HCT116 (cell line): Measurements from ENCODE around the gene CCDC87. TPM values are rescaled to one million over a fixed set of nuclear protein-coding genes. Genes with fewer than 3 reads are reported as not detected.

Experiments
- ATAC-seq: fragments of 200-7000 bp; cut with Tn5 transposase; 2 replicates; pipeline ENCODE4 v1.9.1; 2020; ENCODE audit warnings: mild to moderate bottlenecking, moderate library complexity
- BruUV-seq: library from RNA; stranded (reverse); fragments of 400-500 nt; replicated peaks from 2 replicates; lab custom pipeline; 2021; lab: Mats Ljungman, UMichigan
- CTCF ChIA-PET: fragments of 300-600 bp; sonication (Branson Sonifier 250); formaldehyde crosslinking; loops from one replicate; lab custom pipeline; 2021; ENCODE audit warnings: antibody characterized with exemption; lab: Charles Lee
- POLR2A ChIA-PET: fragments of 300-600, 350-600 bp; sonication (Branson Sonifier 250); formaldehyde crosslinking; loops from one replicate; lab custom pipeline; 2021; ENCODE audit warnings: antibody characterized with exemption; lab: Charles Lee
- RAD21 ChIA-PET, 2 experiments: fragments of 300-600 bp; sonication (Branson Sonifier 250); formaldehyde crosslinking; loops; one replicate each; lab custom pipeline; 2023; ENCODE audit warnings: low total read pairs in 2 of 2; ENCODE audit not compliant: uncharacterized antibody in 2 of 2, unreplicated experiment in 2 of 2, low non-redundant PET in 1 of 2; lab: Charles Lee
- DNase-seq: peaks from one replicate; pipeline ENCODE4 v3.0.0-alpha.2; 2010; ENCODE audit warnings: low read depth, low spot score
- H2AFZ ChIP-seq: fragments of 200-600 bp; shearing (Covaris generic), sonication (generic); 2 replicates; pipeline ENCODE4 v1.6.1; 2017; ENCODE audit warnings: low read depth, mixed run types, mixed read lengths, antibody characterized with exemption, low read length; ENCODE audit not compliant: poor library complexity, severe bottlenecking
- H3K27ac ChIP-seq: 2 replicates; pipeline ENCODE4 v1.5.1; 2012; ENCODE audit warnings: low read depth, low read length
- H3K27me3 ChIP-seq: fragments of 200-600 bp; sonication (generic); 2 replicates; pipeline ENCODE4 v1.6.1; 2016; ENCODE audit warnings: mixed run types, low read length, mixed read lengths; ENCODE audit not compliant: insufficient read depth
- H3K36me3 ChIP-seq, 2 experiments: fragments of 200-500 bp in 1 of 2; fragments of 200-600 bp in 1 of 2; sonication (Bioruptor generic) in 1 of 2; sonication (generic) in 1 of 2; 2 replicates each; pipeline versions ENCODE4 v1.5.1 to v1.6.1; 2014 to 2016; ENCODE audit warnings: low read length in 2 of 2, inconsistent platforms in 1 of 2, mixed read lengths in 1 of 2, mixed run types in 1 of 2; ENCODE audit not compliant: insufficient read depth in 2 of 2, control insufficient read depth in 1 of 2
- H3K4me1 ChIP-seq, 2 experiments: fragments of 200-600 bp in 1 of 2; sonication (generic) in 1 of 2; 2 replicates each; pipeline versions ENCODE4 v1.5.1 to v1.6.1; 2012 to 2017; ENCODE audit warnings: low read length in 2 of 2, inconsistent platforms in 1 of 2, mild to moderate bottlenecking in 1 of 2, mixed read lengths in 1 of 2, mixed run types in 1 of 2, moderate library complexity in 1 of 2; ENCODE audit not compliant: insufficient read depth in 2 of 2, control insufficient read depth in 1 of 2
- H3K4me2 ChIP-seq: fragments of 200-600 bp; sonication (generic); 2 replicates; pipeline ENCODE4 v1.6.1; 2017; ENCODE audit warnings: mixed run types, low read length, mixed read lengths
- H3K4me3 ChIP-seq, 2 experiments: fragments of 200-600 bp in 1 of 2; sonication (generic) in 1 of 2; replicated peaks in 1 of 2; 2 replicates each; pipeline ENCODE4 v1.5.1; 2011 to 2016; ENCODE audit warnings: low read length in 2 of 2, control low read depth in 1 of 2, low read depth in 1 of 2, mild to moderate bottlenecking in 1 of 2, mixed read lengths in 1 of 2, mixed run types in 1 of 2
- H3K79me2 ChIP-seq: fragments of 200-600 bp; sonication (generic); 2 replicates; pipeline ENCODE4 v1.6.1; 2017; ENCODE audit warnings: mild to moderate bottlenecking, mixed run types, low read length, moderate library complexity, mixed read lengths; ENCODE audit not compliant: insufficient read depth
- H3K9ac ChIP-seq: fragments of 200-600 bp; sonication (generic); 2 replicates; pipeline ENCODE4 v1.6.1; 2016; ENCODE audit warnings: low read length, mixed read lengths
- H3K9me2 ChIP-seq: fragments of 200-600 bp; sonication (generic), shearing (Covaris generic); 2 replicates; pipeline ENCODE4 v1.6.1; 2017; ENCODE audit warnings: mixed run types, mild to moderate bottlenecking, moderate library complexity; ENCODE audit not compliant: insufficient read depth
- H3K9me3 ChIP-seq, 2 experiments: fragments of 200-500 bp in 1 of 2; fragments of 200-600 bp in 1 of 2; sonication (Bioruptor generic) in 1 of 2; sonication (generic) in 1 of 2; 2 replicates each; pipeline ENCODE4 v1.6.1; 2014 to 2017; ENCODE audit warnings: low read length in 2 of 2, mixed read lengths in 2 of 2, inconsistent platforms in 1 of 2, low read depth in 1 of 2, mild to moderate bottlenecking in 1 of 2, mixed run types in 1 of 2, moderate library complexity in 1 of 2; ENCODE audit not compliant: control insufficient read depth in 1 of 2, insufficient read depth in 1 of 2
- H4K20me1 ChIP-seq: fragments of 200-600 bp; sonication (generic), shearing (Covaris generic); 2 replicates; pipeline ENCODE4 v1.6.1; 2017; ENCODE audit warnings: mixed run types, mild to moderate bottlenecking, moderate library complexity; ENCODE audit not compliant: insufficient read depth
- CBX3 ChIP-seq: IDR thresholded peaks from 2 replicates; pipeline ENCODE4 v1.6.1; 2012; ENCODE audit warnings: low read depth
- EGR1 ChIP-seq: IDR thresholded peaks from 2 replicates; pipeline ENCODE4 v1.6.1; 2012; ENCODE audit warnings: low read depth
- ELF1 ChIP-seq: IDR thresholded peaks from 2 replicates; pipeline ENCODE4 v1.6.1; 2012; ENCODE audit warnings: low read depth, borderline replicate concordance
- EZH2 ChIP-seq: fragments of 200-600 bp; sonication (generic); IDR thresholded peaks from 2 replicates; pipeline ENCODE4 v1.6.1; 2017; ENCODE audit warnings: antibody characterized with exemption, mixed run types
- EZH2phosphoT487 ChIP-seq: fragments of 200-600 bp; IDR thresholded peaks from 2 replicates; pipeline ENCODE4 v1.6.1; 2018; ENCODE audit warnings: antibody characterized with exemption, borderline replicate concordance
- JUND ChIP-seq: IDR thresholded peaks from 2 replicates; pipeline ENCODE4 v1.6.1; 2012
- POLR2A ChIP-seq: IDR thresholded peaks from 2 replicates; pipeline ENCODE4 v1.7.0; 2011; ENCODE audit warnings: borderline replicate concordance; ENCODE audit not compliant: insufficient read depth, insufficient read length; ENCODE audit errors: extremely low read depth
- POLR2AphosphoS5 ChIP-seq: IDR thresholded peaks from 2 replicates; pipeline ENCODE4 v1.6.1; 2011; ENCODE audit warnings: mild to moderate bottlenecking, low read depth, low read length, moderate library complexity
- RAD21 ChIP-seq: IDR thresholded peaks from 2 replicates; pipeline ENCODE4 v1.6.1; 2012; ENCODE audit warnings: low read depth, mild to moderate bottlenecking
- SIN3A ChIP-seq: IDR thresholded peaks from 2 replicates; pipeline ENCODE4 v1.6.1; 2012; ENCODE audit warnings: low read depth
- SP1 ChIP-seq: IDR thresholded peaks from 2 replicates; pipeline ENCODE4 v1.6.1; 2012; ENCODE audit warnings: low read depth
- TCF7L2 ChIP-seq: IDR thresholded peaks from 2 replicates; pipeline ENCODE4 v1.7.0; 2011; ENCODE audit warnings: borderline replicate concordance, inconsistent platforms; ENCODE audit not compliant: insufficient read depth, insufficient read length; ENCODE audit errors: extremely low read depth
- YY1 ChIP-seq: IDR thresholded peaks from 2 replicates; pipeline ENCODE4 v1.6.1; 2011; ENCODE audit warnings: low read length, low read depth, moderate library complexity, mild to moderate bottlenecking; ENCODE audit not compliant: insufficient replicate concordance; ENCODE audit errors: extremely low read depth
- ZFX ChIP-seq: fragments of 450-650 bp; IDR thresholded peaks from 2 replicates; pipeline ENCODE4 v1.6.1; 2017
- intact Hi-C: fragments of 100-400 bp; cut with micrococcal nuclease; formaldehyde crosslinking; loops from 2 replicates; pipeline ENCODE4 v1.10.0; 2022
- total RNA-seq: library from RNA; stranded (reverse); gene quantifications from one replicate; pipeline ENCODE4 v1.2.1, GENCODE V29; 2021; ENCODE audit not compliant: unreplicated experiment
- TF ChIP-seq, protein P1 (sequence below): IDR thresholded peaks from 2 replicates; pipeline ENCODE4 v1.6.1; 2012
- TF ChIP-seq, protein P2 (sequence below): IDR thresholded peaks from 2 replicates; pipeline ENCODE4 v1.6.1; 2012
- TF ChIP-seq, protein P3 (sequence below): IDR thresholded peaks from 2 replicates; pipeline ENCODE4 v1.6.1; 2012; ENCODE audit warnings: low read depth
- TF ChIP-seq, protein P4 (sequence below): IDR thresholded peaks from 2 replicates; pipeline ENCODE4 v1.6.1; 2011; ENCODE audit warnings: mild to moderate bottlenecking, low read length, moderate library complexity; ENCODE audit not compliant: insufficient replicate concordance; ENCODE audit errors: extremely low read depth
- TF ChIP-seq, protein P5 (sequence below), 3 experiments: fragments of 200-600 bp in 1 of 3; sonication (generic) in 1 of 3; IDR thresholded peaks in 2 of 3; conservative IDR thresholded peaks in 1 of 3; 2 replicates each; pipeline ENCODE4 v1.5.1; 2012 to 2017; ENCODE audit warnings: low read depth in 2 of 3, low read length in 2 of 3, antibody characterized with exemption in 1 of 3, borderline replicate concordance in 1 of 3, control low read depth in 1 of 3, mild to moderate bottlenecking in 1 of 3, mixed read lengths in 1 of 3, mixed run types in 1 of 3, moderate library complexity in 1 of 3; ENCODE audit not compliant: insufficient read depth in 1 of 3

Gene CCDC87
- total RNA-seq, 1 experiment from 2014 or later, result 0.39 TPM

DNA sequence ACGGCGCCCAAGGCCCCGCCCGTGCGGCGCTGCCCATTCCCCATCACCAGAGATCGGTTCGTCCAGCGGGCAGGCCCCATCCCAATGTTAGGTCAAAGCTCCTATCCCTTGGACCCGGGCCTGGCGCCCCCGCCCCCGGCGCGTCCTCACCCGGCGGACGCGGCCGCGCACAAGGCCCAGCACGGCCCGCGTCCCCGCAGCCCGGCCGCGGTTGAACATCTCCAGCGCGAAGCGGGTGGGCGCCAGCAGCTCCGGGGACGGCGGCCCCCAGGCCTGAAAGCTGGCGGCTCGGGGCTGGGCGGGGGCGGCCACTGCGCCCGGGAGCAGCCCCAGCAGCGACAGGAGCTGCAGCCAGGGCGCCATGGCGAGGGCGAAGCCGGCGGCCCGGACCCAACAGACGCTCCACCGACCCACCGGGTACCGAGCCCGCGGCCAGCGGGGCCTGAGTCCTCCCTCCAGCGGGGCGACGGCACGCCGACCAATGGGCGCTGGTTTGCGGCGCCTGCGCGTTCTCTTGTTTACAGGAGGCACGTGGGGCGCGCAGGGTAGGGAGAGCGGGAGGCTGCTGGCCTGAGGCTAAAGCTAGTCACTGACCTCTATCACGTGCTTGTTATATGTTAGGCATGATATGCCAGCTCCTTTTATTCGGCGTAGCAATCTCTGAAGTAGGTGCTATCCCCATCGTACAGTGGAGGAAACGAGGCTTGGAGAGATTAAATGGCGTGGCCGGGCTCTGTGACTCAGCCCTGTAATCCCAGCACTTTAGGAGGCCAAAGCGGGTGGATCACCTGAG lies 24.5 kb downstream of the CCDC87 start, which contains the start of gene CTSF:
Gene CTSF, minus strand, starts transcription at position 483 of the 793 bp plus-strand sequence. Its CDS starts 120 bp downstream, at position 363.
- Histone ChIP-seq H3K4me2 (no peak within 1 kb of the TSS), H3K9ac (no peak within 1 kb of the TSS), H3K36me3 (no peaks in the 10 kb centered on the region), H3K79me2 (no peaks in the 10 kb centered on the region), H2AFZ (no peak within 1 kb of the TSS), H3K4me1 (no peaks in the 10 kb centered on the region), H4K20me1 (no peaks in the 10 kb centered on the region), H3K27ac (no peak within 1 kb of the TSS), H3K9me3 (no peaks in the 10 kb centered on the region), H3K27me3 (peaks cover 3% of the 10 kb centered on the region; the same call in 1 of the 2 replicates), H3K4me3 (no peak within 1 kb of the TSS), H3K9me2 (no peaks in the 10 kb centered on the region)
- no TSS peak for BruUV-seq
- no peak for DNase-seq
- intact Hi-C loops, result no loop called here
- POLR2A ChIA-PET, result no interaction called here
- TF ChIP-seq JUND (no peak), POLR2AphosphoS5 (no peak), RAD21 (no peak), ZFX (no peak), CBX3 (no peak), ELF1 (no peak), POLR2A (no peak), SP1 (no peak), EGR1 (no peak), EZH2 (no peak), SIN3A (no peak), EZH2phosphoT487 (no peak), YY1 (no peak), TCF7L2 (no peak)
- TF ChIP-seq, protein P1, sequence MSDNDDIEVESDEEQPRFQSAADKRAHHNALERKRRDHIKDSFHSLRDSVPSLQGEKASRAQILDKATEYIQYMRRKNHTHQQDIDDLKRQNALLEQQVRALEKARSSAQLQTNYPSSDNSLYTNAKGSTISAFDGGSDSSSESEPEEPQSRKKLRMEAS, result no peak
- TF ChIP-seq, protein P2, sequence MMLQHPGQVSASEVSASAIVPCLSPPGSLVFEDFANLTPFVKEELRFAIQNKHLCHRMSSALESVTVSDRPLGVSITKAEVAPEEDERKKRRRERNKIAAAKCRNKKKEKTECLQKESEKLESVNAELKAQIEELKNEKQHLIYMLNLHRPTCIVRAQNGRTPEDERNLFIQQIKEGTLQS, result no peak
- TF ChIP-seq, protein P3, sequence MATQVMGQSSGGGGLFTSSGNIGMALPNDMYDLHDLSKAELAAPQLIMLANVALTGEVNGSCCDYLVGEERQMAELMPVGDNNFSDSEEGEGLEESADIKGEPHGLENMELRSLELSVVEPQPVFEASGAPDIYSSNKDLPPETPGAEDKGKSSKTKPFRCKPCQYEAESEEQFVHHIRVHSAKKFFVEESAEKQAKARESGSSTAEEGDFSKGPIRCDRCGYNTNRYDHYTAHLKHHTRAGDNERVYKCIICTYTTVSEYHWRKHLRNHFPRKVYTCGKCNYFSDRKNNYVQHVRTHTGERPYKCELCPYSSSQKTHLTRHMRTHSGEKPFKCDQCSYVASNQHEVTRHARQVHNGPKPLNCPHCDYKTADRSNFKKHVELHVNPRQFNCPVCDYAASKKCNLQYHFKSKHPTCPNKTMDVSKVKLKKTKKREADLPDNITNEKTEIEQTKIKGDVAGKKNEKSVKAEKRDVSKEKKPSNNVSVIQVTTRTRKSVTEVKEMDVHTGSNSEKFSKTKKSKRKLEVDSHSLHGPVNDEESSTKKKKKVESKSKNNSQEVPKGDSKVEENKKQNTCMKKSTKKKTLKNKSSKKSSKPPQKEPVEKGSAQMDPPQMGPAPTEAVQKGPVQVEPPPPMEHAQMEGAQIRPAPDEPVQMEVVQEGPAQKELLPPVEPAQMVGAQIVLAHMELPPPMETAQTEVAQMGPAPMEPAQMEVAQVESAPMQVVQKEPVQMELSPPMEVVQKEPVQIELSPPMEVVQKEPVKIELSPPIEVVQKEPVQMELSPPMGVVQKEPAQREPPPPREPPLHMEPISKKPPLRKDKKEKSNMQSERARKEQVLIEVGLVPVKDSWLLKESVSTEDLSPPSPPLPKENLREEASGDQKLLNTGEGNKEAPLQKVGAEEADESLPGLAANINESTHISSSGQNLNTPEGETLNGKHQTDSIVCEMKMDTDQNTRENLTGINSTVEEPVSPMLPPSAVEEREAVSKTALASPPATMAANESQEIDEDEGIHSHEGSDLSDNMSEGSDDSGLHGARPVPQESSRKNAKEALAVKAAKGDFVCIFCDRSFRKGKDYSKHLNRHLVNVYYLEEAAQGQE, result no peak
- TF ChIP-seq, protein P4, sequence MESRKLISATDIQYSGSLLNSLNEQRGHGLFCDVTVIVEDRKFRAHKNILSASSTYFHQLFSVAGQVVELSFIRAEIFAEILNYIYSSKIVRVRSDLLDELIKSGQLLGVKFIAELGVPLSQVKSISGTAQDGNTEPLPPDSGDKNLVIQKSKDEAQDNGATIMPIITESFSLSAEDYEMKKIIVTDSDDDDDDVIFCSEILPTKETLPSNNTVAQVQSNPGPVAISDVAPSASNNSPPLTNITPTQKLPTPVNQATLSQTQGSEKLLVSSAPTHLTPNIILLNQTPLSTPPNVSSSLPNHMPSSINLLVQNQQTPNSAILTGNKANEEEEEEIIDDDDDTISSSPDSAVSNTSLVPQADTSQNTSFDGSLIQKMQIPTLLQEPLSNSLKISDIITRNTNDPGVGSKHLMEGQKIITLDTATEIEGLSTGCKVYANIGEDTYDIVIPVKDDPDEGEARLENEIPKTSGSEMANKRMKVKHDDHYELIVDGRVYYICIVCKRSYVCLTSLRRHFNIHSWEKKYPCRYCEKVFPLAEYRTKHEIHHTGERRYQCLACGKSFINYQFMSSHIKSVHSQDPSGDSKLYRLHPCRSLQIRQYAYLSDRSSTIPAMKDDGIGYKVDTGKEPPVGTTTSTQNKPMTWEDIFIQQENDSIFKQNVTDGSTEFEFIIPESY, result no peak
- TF ChIP-seq, protein P5, sequence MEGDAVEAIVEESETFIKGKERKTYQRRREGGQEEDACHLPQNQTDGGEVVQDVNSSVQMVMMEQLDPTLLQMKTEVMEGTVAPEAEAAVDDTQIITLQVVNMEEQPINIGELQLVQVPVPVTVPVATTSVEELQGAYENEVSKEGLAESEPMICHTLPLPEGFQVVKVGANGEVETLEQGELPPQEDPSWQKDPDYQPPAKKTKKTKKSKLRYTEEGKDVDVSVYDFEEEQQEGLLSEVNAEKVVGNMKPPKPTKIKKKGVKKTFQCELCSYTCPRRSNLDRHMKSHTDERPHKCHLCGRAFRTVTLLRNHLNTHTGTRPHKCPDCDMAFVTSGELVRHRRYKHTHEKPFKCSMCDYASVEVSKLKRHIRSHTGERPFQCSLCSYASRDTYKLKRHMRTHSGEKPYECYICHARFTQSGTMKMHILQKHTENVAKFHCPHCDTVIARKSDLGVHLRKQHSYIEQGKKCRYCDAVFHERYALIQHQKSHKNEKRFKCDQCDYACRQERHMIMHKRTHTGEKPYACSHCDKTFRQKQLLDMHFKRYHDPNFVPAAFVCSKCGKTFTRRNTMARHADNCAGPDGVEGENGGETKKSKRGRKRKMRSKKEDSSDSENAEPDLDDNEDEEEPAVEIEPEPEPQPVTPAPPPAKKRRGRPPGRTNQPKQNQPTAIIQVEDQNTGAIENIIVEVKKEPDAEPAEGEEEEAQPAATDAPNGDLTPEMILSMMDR (IDR thresholded peaks at IDR 0.05 in 2 of 3, conservative IDR thresholded peaks at IDR 0.05 in 1 of 3; ENCODE audit: borderline replicate concordance in 1 of 3, insufficient read depth in 1 of 3, low read depth in 2 of 3, low read length in 2 of 3), result no peak
- CTCF ChIA-PET, result no interaction called here
- RAD21 ChIA-PET, result no interaction called here
- ATAC-seq, result no peak
